HG03025 (cell line): ENCODE results near the gene PSKH1.
"Not testable (repeated sequence)": the region's sequence is repeated elsewhere in the genome, so short reads cannot be mapped to it uniquely, and the experiment has no call there.

Source experiments
- ATAC-seq: cut with Tn5 transposase; IDR thresholded peaks from one replicate; pipeline ENCODE4 v1.9.1; 2021; ENCODE audit warnings: mild to moderate bottlenecking, moderate library complexity; ENCODE audit not compliant: unreplicated experiment, low FRiP score

The PSKH1 gene

DNA sequence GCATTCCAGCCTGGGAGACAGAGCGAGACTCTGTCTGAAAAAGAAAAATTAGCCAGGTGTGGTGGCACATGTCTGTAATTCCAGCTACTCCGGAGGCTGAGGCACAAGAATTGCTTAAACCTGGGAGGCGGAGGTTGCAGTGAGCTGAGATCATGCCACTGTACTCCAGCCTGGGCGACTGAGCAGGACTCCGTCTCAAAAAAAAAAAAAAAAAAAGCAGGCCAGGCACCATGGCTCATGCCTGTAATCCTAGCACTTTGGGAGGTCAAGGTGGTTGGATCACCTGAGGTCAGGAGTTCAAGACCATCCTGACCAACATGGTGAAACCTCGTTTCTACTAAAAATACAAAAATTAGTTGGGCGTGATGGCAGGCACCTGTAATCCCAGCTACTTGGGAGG is 79.2 kb downstream of the PSKH1 start:
- not testable (repeated sequence) for ATAC-seq

DNA sequence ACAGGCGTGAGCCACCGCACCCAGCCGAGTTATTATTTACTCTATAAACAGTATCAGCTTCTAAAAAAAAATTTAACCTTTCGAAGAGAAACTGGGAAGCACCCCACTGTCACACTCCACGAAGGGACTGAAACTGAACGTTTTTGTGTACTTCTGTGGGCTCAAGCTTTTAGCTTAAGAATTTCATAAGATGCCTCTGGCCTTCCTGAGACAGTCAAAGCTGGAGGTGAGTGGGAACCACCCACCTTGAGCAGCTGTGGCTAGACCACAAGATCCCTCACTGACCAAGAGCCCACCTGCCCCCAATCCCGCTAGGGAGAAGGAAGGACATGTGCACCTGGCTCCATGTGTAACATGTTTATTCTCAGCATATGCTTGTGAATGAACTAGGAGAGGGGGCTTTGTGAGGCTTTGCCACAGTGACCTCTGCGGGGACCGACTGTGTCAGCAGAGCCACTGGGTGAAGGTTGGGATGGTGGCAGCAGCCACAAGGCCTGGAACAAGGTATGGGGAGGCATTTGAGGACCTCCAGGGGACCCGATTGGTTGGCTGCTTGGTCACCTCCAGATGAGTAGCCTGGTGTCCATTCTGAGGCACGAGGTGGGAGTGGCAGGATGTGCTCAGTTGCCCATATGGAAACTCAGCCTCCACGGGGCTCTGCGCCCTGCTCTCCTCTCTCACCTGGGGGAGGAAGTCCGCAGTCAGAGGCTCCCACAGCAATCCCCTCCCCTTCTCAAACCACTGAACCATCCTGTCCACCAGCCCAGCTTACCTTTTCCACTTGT is 82.5 kb downstream of the PSKH1 start:
- ATAC-seq: no peak

DNA sequence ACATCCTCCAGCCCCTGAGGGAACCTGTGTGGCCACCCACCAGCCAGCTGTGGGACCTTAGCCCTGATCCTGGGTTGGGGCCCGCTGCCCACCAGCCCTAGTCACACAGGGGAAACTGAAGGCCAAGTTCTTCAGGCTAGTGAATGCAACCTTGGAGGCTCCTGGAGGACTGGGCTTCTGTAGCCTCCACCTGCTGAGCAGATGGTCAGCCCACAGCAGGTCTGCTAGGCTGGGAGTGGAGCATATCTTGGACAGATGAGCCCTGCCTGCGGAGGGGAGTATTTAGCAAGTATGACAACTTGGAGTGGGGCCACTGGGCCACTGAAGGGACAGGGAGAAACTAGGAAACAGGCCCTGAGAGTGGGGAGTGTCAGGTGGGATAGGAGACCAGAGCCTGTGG is 83.2 kb downstream of the PSKH1 start:
- ATAC-seq: no peak

DNA sequence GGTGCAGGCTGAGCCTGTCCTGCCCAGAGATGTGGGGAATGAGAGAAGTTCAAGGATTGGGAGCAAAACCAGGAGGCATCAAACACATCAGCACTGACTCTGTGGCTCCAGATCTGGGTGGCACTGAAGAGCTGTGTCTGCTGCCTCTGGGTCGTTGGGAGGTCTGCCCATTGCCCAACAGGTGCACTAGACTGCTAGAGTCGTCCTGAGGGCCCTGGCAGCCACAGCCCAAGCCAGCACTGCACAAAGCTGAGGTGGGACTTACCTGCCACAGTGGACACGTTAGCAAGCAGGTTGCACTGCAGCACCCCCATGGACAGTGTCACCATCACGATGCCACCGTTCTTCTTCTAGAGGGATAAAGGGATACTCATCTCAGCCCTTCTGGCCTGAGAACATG is 84.0 kb downstream of the PSKH1 start:
- no peak for ATAC-seq

DNA sequence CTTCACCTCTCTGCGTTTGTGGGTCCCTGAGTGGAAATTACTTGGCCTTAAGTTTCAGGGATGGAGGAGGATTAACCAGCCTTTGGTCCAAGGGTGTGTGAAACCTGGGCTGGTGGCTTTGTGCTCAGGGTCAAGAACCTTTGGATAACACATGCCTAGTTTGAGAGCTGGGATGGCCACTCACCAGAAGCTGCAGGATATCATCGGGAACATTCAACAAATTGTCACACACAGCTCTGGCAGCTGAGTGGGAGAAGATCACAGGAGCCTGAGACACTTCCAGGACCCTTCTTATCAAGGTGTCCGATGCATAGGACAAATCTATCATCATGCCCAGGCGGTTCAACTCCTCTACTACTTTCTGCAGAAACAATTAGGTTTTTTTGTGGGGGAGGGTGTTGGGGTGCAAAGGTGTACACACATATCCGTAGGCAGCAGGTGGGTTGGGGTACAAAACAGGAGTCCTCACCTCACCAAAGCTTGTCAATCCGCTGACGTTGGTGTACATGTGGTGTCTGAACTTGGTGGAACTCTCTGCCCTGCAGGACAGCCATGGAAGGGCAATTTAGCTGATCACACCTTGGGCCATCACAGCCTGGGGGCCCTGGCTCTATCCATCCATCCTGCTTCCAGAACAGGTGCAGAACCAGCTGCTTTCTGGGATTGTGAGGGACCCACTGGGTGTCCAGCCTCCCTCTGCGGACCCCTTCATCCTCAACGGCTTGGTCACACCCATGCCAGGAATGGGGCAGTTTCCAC is 84.6 kb downstream of the PSKH1 start:
- ATAC-seq: no peak
